ENCODE measurements around the gene RRN3.
"Not testable (repeated sequence)": the region's sequence is repeated elsewhere in the genome, so short reads cannot be mapped to it uniquely, and the experiment has no call there.

RRN3 gene

GRCh38 chr16:15025234-15025951 lies 68.7 kb downstream of the RRN3 start:
- not testable (repeated sequence) for DNase-seq

- DNase-seq: not testable (repeated sequence)
Measured at GRCh38 chr16:15024858-15025199, 69.2 kb downstream of the RRN3 start.

- DNase-seq: not testable (repeated sequence)
Measured at GRCh38 chr16:15023381-15024077, 70.5 kb downstream of the RRN3 start.

GRCh38 chr16:15022194-15022593 lies 71.9 kb downstream of the RRN3 start:
- DNase-seq: not testable (repeated sequence)

GRCh38 chr16:15021429-15021828 lies 72.6 kb downstream of the RRN3 start:
- not testable (repeated sequence) for DNase-seq

GRCh38 chr16:15016951-15017580 lies 77.0 kb downstream of the RRN3 start:
- DNase-seq: not testable (repeated sequence)

GRCh38 chr16:15016354-15016753 lies 77.7 kb downstream of the RRN3 start:
- DNase-seq: not testable (repeated sequence)

- DNase-seq: not testable (repeated sequence)
Measured at GRCh38 chr16:15015671-15016070, 78.4 kb downstream of the RRN3 start.

- DNase-seq: not testable (repeated sequence)
Measured at GRCh38 chr16:15012941-15013340, 81.1 kb downstream of the RRN3 start.

Data from stimulated activated CD8-positive, alpha-beta memory T cell treated with anti-CD3 and anti-CD28 coated beads, Interleukin-4, amount 100 ng/mL, for 48 hours (primary cell).